ENCODE results near the gene DPT. TPM values are rescaled to one million over a fixed set of nuclear protein-coding genes. Genes with fewer than 3 reads are reported as not detected.

Gene DPT
- total RNA-seq, 2 donors from 2014 or later = not detected

- Mint-ChIP-seq H3K4me3 (no peak overlapping the region), H3K27ac (no peak overlapping the region), H3K4me1 (no peaks in the 10 kb centered on the region), H3K9me3 (no peaks in the 10 kb centered on the region), H3K36me3 (ENCODE audit: low read depth) (no peaks in the 10 kb centered on the region), H3K27me3 (ENCODE audit: insufficient read depth) (no peaks in the 10 kb centered on the region)
- H3K4me1 ChIP-seq (ENCODE audit: control insufficient read depth, insufficient read depth, low read length) = no peaks in the 10 kb centered on the region
- no peaks in the 10 kb centered on the region for H3K36me3 ChIP-seq (ENCODE audit: control insufficient read depth, insufficient read depth, low read length)
- H3K27ac ChIP-seq (ENCODE audit: low read depth, low read length) = no peak overlapping the region
- TF ChIP-seq CTCF (conservative IDR thresholded peaks at IDR 0.05) = no peak
- H3K27me3 ChIP-seq (ENCODE audit: control insufficient read depth, insufficient read depth, low read length, poor library complexity, severe bottlenecking) = no peaks in the 10 kb centered on the region
- DNase-seq = no peak
- H3K9ac ChIP-seq (ENCODE audit: extremely low read depth, low read length, poor library complexity, severe bottlenecking) = no peak overlapping the region
- no peak overlapping the region for H3K4me3 ChIP-seq (ENCODE audit: low read length)
- 59% methylated on average over 3 of the region's 3 CpGs; no CpG with 5 or more reads in 1 of the 2 experiments for WGBS, 2 experiments (ENCODE audit: insufficient coverage in 1 of 2, insufficient read length in 1 of 2)
- H3K9me3 ChIP-seq (ENCODE audit: control insufficient read depth, low read length) = no peaks in the 10 kb centered on the region
Measured at GRCh38 chr1:168664069-168664834, 64.8 kb downstream of the DPT start.

- WGBS, 2 experiments (ENCODE audit: insufficient coverage in 1 of 2, insufficient read length in 1 of 2) = 88% methylated on average over 1 of the region's 1 CpG; no CpG with 5 or more reads in 1 of the 2 experiments
- Mint-ChIP-seq H3K4me3 (no peak overlapping the region), H3K27me3 (ENCODE audit: insufficient read depth) (no peaks in the 10 kb centered on the region), H3K27ac (no peak overlapping the region), H3K36me3 (ENCODE audit: low read depth) (no peaks in the 10 kb centered on the region), H3K9me3 (no peaks in the 10 kb centered on the region), H3K4me1 (no peaks in the 10 kb centered on the region)
- Histone ChIP-seq H3K4me1 (ENCODE audit: control insufficient read depth, insufficient read depth, low read length) (no peaks in the 10 kb centered on the region), H3K27ac (ENCODE audit: low read depth, low read length) (no peak overlapping the region), H3K36me3 (ENCODE audit: control insufficient read depth, insufficient read depth, low read length) (no peaks in the 10 kb centered on the region), H3K9ac (ENCODE audit: extremely low read depth, low read length, poor library complexity, severe bottlenecking) (no peak overlapping the region), H3K4me3 (ENCODE audit: low read length) (no peak overlapping the region), H3K9me3 (ENCODE audit: control insufficient read depth, low read length) (no peaks in the 10 kb centered on the region), H3K27me3 (ENCODE audit: control insufficient read depth, insufficient read depth, low read length, poor library complexity, severe bottlenecking) (no peaks in the 10 kb centered on the region)
- no peak for TF ChIP-seq CTCF (conservative IDR thresholded peaks at IDR 0.05)
- DNase-seq = no peak
Measured at GRCh38 chr1:168656485-168656884, 72.5 kb downstream of the DPT start.

GRCh38 chr1:168654198-168654915, 74.6 kb downstream of the DPT start:
- Mint-ChIP-seq H3K27ac (no peak overlapping the region), H3K27me3 (ENCODE audit: insufficient read depth) (no peaks in the 10 kb centered on the region), H3K4me1 (no peaks in the 10 kb centered on the region), H3K9me3 (no peaks in the 10 kb centered on the region), H3K4me3 (no peak overlapping the region), H3K36me3 (ENCODE audit: low read depth) (no peaks in the 10 kb centered on the region)
- Histone ChIP-seq H3K9ac (ENCODE audit: extremely low read depth, low read length, poor library complexity, severe bottlenecking) (no peak overlapping the region), H3K4me3 (ENCODE audit: low read length) (no peak overlapping the region), H3K27ac (ENCODE audit: low read depth, low read length) (no peak overlapping the region), H3K4me1 (ENCODE audit: control insufficient read depth, insufficient read depth, low read length) (no peaks in the 10 kb centered on the region), H3K9me3 (ENCODE audit: control insufficient read depth, low read length) (no peaks in the 10 kb centered on the region), H3K27me3 (ENCODE audit: control insufficient read depth, insufficient read depth, low read length, poor library complexity, severe bottlenecking) (no peaks in the 10 kb centered on the region), H3K36me3 (ENCODE audit: control insufficient read depth, insufficient read depth, low read length) (no peaks in the 10 kb centered on the region)
- no peak for DNase-seq
- no peak for TF ChIP-seq CTCF (conservative IDR thresholded peaks at IDR 0.05)
- WGBS, 2 experiments (ENCODE audit: insufficient coverage in 1 of 2, insufficient read length in 1 of 2) = 91% methylated on average over 5 to 6 of the region's 6 CpGs
